ENCODE measurements around the gene OR8B2.
"Not testable (repeated sequence)": the region's sequence is repeated elsewhere in the genome, so short reads cannot be mapped to it uniquely, and the experiment has no call there.

OR8B2 gene, protein sequence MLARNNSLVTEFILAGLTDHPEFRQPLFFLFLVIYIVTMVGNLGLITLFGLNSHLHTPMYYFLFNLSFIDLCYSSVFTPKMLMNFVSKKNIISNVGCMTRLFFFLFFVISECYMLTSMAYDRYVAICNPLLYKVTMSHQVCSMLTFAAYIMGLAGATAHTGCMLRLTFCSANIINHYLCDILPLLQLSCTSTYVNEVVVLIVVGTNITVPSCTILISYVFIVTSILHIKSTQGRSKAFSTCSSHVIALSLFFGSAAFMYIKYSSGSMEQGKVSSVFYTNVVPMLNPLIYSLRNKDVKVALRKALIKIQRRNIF

DNA sequence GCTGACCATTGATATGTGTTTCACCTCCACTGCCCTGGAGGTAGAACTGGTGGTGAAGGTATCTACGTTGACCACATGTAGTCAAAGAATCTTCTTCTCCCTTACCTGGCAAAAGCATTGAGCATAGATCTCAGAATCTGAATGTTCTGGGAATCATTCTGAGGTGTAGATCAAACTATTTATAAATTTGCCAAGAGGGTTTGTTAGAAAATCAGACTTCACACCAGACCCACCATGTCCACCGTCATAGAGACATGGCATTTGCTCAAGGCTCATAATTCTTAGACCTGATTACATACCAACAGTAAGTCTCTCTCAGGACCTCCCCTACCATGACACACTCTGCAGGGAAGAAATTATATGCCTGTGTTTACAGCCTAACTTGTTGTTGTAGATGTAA is at the start of gene OR8B2:
Gene OR8B2, minus strand, starts transcription at position 101 of the 400 bp plus-strand sequence. CDS start 1,156 bp downstream, outside the sequence.
- no peak for DNase-seq

DNA sequence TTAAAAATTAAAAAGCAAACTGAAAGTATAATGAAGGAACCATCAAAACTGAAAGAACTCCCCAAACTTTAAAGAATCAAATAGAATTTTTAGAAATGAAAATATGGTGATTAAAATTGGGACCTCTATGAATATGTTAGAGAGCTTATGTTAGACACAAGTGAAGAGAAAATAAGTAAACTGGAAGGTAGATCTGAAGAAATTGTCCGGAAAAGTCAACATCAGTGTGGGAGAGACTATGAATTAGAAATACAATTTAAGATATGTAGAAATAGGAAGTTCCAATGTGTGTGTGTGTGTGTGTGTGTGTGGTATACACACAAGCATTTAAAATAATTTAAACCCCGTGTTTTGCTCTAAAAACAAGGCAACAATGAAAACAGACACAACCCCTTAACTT is 45.3 kb upstream of the OR8B2 start:
- no peak for DNase-seq

DNA sequence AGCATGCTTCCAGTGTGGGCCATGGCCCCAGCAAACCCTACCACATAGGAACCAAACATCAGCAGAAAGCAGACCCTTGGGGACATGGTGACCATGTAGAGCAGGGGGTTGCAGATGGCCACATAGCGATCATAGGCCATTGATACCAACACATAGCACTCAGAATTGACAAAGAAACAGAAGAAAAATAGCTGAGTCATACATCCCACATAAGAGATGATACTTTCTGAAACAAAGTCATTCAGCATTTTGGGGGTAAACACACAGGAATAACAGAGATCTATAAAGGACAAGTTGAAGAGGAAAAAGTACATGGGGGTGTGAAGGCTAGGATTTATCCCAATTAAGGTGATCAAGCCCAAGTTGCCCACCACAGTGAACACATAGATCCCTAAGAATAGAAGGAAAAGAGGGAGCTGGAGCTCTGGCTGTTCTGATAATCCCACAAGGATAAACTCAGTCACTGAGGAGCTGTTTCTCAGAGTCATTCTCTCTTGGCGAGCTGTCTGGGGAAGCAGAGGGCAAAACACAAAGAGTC is 40.2 kb upstream of the OR8B2 start, which contains the start of gene OR8B4:
Gene OR8B4, minus strand, starts transcription at position 488 of the 538 bp plus-strand sequence. Its CDS starts 0 bp downstream, at position 488.
- no peak for DNase-seq

DNA sequence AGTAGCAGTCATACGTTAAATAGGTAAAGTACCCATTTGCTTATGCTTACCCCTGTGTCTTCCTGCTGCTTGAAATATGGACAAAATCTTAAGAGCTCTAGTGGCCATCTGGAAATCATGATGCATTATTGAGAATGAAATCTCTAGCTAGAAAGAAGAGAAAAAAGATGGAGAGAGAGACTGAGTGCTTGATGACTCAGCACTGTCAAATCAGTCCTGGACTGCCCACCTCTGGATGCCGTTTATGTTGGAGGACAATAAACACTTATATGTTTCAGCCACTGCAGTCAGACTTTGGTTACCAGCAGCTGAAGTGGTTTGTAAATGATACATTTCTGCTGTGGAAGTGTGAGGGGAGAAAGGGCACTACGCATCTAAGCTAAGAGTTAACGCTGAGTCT is 36.7 kb upstream of the OR8B2 start:
- DNase-seq: no peak

DNA sequence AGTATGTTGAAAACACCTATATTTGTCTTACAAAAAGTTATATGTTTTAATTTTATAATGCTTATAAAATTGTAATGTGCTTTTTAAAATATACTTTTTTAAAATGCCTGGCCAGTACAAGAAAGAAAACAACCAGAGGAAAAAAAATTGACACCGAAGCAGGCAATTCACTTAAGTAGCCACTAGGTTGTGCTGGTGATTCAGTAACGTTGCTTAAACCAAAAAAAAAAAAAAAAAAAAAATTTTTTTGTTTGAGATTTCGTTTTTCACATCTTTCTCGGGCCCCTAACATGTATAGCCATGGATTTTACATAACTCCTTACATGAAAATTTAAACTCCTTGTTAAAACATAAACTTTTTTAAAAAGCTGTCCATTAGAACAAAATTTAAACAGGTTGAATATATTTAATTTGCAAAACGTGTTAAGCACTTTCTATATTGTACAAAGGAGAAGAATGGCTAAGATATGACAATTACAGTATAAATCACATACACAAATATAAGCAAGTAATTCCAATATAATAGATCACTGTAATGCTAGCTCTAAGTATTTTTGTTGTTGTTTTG is 31.1 kb upstream of the OR8B2 start:
- no peak for DNase-seq

DNA sequence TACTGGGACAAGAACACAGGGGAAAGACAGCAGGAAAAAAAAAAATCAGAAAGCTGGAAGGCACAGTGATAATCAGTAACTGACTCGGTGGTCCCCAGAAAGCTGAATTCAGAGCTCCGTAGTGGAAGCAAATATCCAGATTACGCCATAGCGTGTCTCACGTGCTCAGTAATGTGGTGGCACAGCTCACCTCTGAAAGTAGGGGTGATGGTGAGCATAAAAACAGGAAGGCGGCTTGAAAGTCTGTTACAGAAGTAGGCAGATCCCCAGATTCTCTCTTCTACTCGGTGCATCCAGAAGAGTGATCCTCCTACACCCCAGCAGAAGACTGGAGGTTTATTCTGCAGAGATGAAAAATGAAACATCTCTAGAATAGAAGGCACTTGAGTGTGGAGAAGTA is 25.6 kb upstream of the OR8B2 start:
- DNase-seq: no peak

DNA sequence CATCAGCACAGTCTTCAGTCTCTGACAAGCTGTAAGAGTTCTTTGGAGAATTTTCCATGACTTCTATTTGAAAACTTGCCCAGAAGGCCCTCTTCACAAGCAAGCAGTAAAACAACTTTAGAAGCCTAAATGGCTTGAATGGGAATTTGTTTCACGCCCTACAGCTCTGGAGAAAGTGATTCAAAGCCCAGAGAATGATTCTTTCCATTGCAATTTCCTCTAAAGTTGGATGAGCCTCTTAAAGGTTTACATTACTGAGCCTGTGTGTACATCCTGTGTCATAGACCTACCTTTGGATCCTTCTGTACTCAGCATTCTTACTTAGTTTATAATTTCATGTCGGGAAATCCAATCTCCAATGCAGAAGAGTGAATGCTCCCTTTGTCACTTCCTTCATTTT is 21.3 kb upstream of the OR8B2 start:
- DNase-seq: no peak

DNA sequence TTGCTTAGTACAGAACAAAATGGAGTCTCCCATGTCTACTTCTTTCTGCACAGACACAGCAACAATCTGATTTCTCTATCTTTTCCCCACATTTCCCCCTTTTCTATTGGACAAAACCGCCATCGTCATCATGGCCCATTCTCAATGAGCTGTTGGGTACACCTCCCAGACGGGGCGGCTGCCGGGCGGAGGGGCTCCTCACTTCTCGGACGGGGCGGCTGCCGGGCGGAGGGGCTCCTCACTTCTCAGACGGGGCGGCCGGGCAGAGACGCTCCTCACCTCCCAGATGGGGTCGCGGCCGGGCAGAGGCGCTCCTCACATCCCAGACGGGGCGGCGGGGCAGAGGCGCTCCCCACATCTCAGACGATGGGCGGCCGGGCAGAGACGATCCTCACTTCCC is 18.9 kb upstream of the OR8B2 start:
- not testable (repeated sequence) for DNase-seq

DNA sequence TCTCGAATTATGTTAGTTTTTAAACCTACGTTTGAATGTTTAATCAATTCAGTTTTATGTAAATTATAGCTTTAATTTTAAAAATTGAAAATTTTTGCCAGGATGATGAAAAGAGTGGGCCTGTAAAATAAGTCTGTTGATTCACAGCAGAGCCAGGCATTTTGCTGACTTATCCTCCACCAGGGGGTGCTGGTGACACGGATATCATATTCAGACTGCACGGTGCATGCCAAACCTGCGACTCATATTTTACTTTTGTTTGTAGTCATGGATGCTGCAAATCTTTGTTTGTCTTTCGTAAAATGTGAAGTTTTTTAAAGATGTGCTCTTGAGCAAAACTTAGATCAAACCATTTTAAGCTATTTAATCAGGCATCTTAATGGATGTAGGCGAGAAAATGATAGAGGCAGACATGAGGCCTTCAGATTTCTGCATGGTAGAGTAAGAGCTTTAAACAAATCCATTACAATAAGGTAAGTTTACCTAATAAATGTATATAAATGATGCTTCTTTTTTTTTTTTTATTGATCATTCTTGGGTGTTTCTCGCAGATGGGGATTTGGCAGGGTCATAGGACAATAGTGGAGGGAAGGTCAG is 18.1 kb upstream of the OR8B2 start:
- DNase-seq: peak; percentile 19

DNA sequence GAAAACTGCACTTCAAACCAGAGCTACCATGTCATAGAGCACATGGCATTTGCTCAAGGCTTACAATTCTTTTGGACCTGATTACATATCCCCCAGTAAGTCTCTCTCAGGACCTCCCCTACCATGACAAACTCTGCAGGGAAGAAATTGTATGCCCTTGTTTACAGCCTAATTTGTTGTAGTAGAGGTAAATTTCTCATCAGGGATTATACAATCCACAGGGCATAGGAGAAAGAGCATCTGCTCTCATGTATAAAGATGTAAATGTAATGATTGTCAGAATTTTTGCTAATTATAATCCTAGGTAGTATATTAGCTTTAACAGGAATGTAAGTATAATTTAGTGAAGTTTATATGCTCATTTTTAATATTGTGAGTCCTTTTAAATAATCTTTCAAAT is 14.6 kb upstream of the OR8B2 start, which contains the start of gene OR8B3:
Gene OR8B3, minus strand, starts transcription at position 101 of the 400 bp plus-strand sequence. CDS start 1,673 bp downstream, outside the sequence.
- no peak for DNase-seq

DNA sequence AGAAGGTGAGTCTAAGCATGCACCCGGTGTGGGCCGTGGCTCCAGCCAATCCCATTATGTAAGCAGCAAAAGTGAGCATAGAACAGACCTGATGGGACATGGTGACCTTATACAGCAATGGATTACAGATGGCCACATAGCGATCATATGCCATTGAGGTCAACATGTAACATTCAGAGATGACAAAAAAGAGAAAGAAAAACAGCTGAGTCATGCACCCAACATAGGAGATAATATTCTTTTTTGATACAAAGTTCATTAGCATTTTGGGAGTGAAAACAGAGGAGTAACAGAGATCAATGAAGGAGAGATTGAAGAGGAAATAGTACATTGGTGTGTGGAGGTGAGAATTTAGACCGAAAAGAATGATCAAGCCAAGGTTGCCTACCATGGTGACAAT is 12.5 kb upstream of the OR8B2 start:
- not testable (repeated sequence) for DNase-seq

DNA sequence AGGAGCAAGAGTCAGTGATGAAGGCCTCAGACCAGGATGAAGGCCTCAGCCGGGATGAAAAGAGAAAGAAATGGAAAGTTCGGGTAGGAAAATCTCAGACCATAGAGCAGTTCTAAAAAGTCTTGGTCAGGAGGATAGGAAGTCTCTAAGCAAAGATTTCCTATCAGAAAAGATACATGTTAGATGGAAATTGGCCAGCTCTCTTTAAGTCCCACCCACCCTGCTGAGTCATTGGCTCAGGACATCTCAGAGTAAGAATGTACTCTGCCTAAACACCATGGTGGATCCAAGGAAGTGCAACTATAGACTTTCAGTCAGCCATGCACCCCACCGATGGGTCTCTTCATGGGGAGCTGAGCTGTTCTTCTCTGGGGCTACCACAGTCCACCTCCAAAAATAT is 10.1 kb upstream of the OR8B2 start:
- no peak for DNase-seq

DNA sequence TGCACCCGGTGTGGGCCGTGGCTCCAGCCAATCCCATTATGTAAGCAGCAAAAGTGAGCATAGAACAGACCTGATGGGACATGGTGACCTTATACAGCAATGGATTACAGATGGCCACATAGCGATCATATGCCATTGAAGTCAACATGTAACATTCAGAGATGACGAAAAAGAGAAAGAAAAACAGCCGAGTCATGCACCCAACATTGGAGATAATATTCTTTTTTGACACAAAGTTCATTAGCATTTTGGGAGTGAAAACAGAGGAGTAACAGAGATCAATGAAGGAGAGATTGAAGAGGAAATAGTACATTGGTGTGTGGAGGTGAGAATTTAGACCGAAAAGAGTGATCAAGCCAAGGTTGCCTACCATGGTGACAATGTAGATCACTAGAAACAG is 1.4 kb downstream of the OR8B2 start:
- DNase-seq: not testable (repeated sequence)

DNA sequence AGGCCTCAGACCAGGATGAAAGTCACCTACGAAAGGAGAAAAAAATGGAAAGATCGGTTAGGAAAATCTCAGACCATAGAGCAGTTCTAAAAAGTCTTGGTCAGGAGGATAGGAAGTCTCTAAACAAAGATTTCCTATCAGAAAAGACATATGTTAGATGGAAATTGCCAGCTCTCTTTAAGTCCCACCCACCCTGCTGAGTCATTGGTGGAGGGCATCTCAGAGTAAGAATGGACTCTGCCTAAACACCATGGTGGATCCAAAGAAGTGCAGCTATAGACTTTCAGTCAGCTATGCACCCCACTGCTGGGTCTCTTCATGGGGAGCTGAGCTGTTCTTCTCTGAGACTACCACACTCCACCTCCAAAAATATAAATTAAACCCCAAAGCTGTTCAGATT is 3.7 kb downstream of the OR8B2 start:
- DNase-seq: no peak

DNA sequence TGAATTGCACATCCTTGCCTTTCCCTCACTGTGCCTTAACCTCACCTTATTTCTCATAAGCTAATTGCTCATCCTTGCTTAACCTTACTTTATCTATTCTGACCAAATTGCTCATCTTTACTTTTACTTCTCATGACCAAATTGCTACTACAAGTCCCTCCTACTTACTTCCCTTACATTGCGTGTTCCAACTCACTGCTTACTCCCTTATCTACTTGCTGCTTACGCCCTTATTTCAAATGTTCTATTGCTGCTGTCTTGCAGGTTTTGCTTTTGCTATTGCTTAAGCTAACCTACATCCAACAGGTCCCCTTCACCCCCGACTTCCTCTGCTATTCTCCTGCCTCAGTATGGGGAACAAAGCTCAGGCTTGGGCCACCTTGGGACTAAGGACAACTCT is 8.0 kb downstream of the OR8B2 start:
- no peak for DNase-seq

DNA sequence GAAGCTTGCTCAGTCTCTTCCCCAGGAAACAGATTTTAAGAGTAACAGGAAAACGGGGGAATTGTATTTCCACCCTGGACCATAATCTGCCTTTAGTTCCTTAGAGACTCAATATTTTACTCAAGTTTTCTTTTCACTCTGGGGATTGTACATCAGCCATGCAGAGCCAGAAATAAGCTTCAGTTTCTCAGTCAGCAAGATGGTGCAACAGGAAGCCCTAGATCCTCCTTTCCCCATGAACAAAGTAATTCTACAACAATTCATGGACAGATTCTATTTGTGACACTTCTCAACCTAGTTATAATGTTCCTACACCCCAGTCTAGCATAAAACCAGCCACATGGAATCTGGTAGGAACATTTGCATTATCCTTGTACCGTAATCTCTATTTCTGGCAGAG is 24.7 kb downstream of the OR8B2 start:
- no peak for DNase-seq

DNA sequence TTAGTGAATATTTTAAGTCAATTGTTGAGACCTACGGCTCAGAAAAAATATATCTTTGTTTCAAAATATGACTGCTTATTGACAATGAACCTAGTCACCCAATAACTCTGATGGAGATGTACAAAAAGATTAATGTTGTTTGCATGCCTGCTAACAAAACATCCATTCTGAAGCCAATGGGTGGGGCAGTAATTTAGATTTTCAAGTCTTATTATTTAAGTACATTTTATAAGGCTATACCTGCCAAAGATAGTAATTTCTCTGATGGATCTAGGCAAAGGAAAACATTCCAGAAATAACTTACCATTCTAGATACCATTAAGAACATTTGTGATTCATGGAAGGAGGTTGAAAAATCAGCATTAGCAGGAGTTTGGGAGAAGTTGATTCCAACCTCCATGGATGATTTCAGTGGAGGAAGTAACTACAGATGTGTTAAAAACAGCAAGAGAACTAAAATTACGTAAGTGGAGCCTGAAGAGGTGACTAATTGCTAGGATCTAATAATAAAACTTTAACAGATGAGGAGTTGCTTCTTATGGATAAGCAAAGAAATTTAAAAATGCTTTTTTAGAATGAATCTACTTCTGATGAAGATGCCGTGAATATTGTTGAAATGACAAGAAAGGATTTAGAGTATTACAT is 37.9 kb downstream of the OR8B2 start:
- DNase-seq: no peak

DNA sequence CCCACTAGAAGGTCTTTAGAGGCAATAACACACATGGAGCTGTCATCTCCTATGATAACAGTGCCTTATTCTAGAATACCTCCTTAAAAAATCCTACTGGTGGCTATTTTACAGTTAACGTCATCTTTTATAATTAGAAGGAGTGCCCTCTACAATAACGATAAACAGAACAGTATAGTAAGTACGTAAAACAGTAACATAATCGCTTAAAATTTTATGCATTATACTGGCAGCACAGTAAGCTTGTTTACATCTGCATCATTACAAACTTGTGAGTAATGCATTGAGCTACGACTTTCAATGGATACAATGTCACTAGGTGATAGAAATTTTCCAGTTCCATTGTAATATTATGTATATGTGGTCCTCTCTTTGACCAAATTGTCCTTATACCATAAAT is 40.0 kb downstream of the OR8B2 start:
- no peak for DNase-seq

DNA sequence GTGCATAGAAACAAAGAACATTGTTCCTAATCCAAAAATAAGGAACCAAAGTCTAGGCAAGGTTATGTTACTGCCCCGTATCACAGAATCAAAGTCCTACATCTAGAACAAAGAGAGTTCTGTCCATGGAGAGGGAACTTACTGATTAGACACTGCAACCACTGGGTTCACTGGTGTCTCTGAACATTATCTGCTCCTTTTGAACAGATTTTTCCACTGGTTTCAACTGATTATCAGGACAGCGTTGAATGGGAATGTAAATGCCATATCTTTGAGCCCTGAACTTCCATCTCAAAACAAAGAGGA is 44.2 kb downstream of the OR8B2 start:
- no peak for DNase-seq

DNA sequence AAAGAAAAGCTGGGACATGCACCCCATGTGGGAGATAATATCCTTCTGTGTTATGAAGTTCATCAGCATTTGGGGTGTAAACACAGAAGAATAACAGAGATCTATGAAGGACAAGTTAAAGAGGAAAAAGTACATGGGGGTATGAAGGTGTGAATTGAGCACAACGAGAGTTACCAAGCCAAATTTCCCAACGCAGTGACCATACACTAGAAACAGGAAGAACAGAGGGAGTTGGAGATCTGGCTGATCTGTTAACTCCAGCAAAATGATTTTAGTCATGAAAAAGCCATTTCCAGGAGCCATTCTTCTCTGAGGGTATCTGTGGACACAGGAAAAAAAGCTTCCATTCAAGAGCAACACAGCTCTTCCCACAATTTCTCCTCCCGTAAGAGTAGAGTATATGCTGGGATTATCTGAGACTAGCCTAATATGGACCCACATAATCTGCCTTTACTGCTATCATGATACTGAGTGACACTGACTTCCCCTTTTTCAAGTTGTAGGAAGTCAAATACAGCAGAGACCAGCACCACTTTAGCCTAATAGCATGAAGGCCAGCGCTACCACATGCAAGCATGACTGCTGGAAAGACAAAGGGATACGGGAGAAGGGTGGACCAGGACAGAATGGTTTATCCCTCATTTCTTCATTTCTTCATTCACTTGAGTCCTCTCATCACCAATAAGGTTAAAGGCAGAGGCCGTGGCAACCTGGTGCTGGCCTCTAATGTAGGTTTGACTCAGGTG is 44.7 kb downstream of the OR8B2 start:
- DNase-seq: no peak

All from midbrain (tissue), 1 donor.